GM18951 (cell line): ENCODE results near the gene SPPL2B.

ENCODE experiments used
- POLR2A ChIP-seq: IDR thresholded peaks from 4 replicates; pipeline ENCODE4 v1.6.1; 2011; ENCODE audit warnings: mild to moderate bottlenecking; ENCODE audit not compliant: insufficient read length, insufficient read depth; ENCODE audit errors: extremely low read depth
- in situ Hi-C: fragments of 300-500 bp; cut with MboI; formaldehyde crosslinking; loops from one replicate; pipeline ENCODE4 v1.12.0; 2022; ENCODE audit warnings: low sequenced_read_pairs, mixed read lengths, inconsistent platforms; ENCODE audit not compliant: unreplicated experiment

Gene SPPL2B

GRCh38 chr19:2362046-2362969 lies 33.8 kb downstream of the SPPL2B start:
- in situ Hi-C loops: no loop called here
- TF ChIP-seq POLR2A: no peak

DNA sequence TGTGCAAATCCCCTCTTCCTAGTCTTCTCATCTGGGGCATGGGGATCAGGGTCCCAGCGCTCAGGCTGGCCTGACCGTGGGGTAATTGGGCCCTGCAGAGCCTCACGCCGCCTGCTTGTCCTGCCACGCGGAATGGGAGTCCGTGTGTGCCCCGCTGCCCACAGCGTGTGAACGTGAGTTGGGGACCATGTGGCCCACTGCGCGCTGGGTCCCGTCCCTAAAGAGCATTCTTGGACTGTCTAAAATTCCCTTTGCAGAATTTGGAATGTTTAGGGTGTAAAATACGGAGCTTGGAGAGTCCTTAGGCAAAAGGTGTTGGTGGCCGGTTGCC lies 34.5 kb downstream of the SPPL2B start:
- no peak for TF ChIP-seq POLR2A
- in situ Hi-C loops: no loop called here

GRCh38 chr19:2363419-2363818 lies 34.9 kb downstream of the SPPL2B start:
- TF ChIP-seq POLR2A: no peak
- in situ Hi-C loops: no loop called here

DNA sequence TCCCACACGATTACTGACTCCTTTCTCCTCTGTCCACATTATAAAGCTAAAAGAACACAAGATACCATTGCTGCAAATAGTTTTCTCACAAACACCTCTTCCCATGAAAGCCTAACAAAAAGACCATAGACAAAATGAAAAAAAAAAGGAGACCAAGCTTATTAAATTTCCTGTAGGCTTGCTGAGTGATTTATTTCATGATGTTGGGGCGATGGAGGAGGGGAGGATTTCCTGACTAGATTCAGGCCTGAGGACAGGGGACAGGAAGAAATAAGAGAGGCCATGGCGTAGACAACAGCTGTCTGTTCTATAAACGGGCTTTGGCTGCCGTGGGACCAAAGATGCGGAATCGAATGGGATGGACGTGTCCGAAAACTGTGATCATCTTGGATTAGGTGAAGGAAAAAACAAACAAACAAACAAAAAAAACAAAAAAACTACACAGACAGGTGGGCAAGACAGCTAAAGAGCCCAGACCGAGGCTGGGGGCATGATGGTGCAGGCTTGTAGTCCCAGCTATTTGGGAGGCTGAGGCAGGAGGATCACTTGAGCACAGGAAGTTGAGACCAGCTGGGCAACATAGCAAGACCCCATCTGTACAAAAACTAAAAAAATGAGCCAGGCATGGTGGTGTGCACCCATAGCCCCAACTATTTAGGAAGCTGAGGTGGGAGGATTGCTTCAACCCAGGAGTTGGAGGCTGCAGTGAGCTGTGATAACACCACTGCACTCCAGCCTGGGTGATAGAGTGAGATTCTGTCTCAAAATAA lies 36.9 kb downstream of the SPPL2B start:
- in situ Hi-C loops: no loop called here
- no peak for TF ChIP-seq POLR2A

GRCh38 chr19:2371656-2372055 lies 43.2 kb downstream of the SPPL2B start:
- TF ChIP-seq POLR2A: no peak
- in situ Hi-C loops: no loop called here

- no peak for TF ChIP-seq POLR2A
- in situ Hi-C loops: no loop called here
Measured at GRCh38 chr19:2372076-2372612, 43.7 kb downstream of the SPPL2B start.

DNA sequence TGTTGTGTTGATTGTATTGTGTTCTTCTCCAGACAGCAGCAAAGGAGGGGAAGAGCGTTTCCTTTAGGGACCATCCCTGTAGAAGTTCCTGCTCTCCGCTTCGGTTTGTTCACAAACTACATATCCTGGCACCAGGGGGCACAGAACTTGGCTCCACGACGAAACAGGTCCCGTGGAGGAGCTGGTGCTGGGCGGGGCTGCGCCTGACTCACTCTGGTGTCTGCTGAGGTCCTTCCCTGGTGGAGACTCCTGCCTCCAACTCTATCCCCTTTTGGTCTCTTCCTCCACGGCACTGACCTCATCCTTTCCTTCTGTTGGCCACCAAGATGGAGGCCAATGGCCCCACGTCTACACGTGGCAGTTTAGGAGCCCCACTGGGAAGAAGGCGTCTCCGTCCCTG lies 46.3 kb downstream of the SPPL2B start:
- TF ChIP-seq POLR2A: no peak
- in situ Hi-C loops: no loop called here

DNA sequence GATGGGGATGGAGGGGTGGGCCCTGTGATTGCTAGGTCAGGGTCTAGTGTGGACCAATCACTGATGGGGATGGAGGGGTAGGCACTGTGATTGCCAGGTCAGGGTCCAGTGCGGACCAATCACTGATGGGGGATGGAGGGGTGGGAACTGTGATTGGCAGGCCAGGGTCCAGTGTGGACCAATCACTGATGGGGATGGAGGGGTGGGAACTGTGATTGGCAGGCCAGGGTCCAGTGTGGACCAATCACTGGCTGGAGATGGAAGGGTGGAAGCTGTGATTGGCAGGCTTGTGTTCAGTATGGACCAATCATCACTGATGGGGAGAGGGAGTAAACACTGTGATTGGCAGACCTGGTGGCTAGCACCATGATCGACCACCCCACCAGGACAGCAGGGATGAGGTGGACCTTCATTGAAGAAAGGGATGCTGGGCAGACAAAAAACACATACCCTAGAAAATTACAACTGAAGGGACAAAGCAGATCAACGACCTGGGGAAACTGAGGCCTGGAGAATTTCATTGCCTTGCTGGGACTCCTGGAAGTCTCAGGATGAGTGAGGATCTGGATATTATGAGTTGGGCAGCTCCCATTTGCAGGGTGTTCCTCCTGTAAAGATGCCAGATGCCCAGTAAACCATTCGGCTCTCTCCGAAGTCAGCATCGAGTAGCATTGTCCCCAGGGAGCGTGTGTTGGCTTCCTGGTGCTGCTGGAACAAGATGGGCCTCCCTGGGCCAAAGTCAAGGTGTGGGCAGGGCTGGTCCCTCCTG lies 47.1 kb downstream of the SPPL2B start:
- in situ Hi-C loops: no loop called here
- no peak for TF ChIP-seq POLR2A

GRCh38 chr19:2376784-2377519 lies 48.5 kb downstream of the SPPL2B start:
- no peak for TF ChIP-seq POLR2A
- in situ Hi-C loops: no loop called here

DNA sequence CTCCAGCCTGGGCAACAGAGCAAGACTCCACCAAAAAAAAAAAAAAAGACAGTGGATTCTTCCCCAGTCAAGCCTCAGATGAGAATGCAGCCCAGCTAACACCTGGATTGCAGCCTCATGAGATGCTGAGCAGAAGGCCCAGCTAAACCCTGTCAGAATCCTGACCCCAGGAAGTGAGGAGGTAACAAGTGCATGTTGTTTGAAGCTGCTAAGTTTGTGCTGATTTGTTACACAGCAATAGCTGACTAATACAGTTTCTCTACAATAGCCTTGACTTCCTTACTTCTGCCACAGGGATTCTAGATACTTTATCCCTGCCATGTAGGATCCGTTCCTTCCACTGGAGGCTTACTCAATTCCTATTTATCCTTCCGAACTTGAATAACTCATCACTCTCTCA lies 52.1 kb downstream of the SPPL2B start:
- no peak for TF ChIP-seq POLR2A
- in situ Hi-C loops: no loop called here

- no peak for TF ChIP-seq POLR2A
- in situ Hi-C loops: no loop called here
Measured at GRCh38 chr19:2381148-2381820, 52.8 kb downstream of the SPPL2B start.
